GM21526 (cell line): Measurements from ENCODE around the gene GCHFR.

Experiments
- ATAC-seq: cut with Tn5 transposase; IDR thresholded peaks from one replicate; pipeline ENCODE4 v1.9.1; 2021; ENCODE audit warnings: moderate library complexity; ENCODE audit not compliant: unreplicated experiment, low FRiP score

Gene GCHFR

GRCh38 chr15:40754574-40754882 lies 9.3 kb upstream of the GCHFR start:
- peak; percentile 6 for ATAC-seq

DNA sequence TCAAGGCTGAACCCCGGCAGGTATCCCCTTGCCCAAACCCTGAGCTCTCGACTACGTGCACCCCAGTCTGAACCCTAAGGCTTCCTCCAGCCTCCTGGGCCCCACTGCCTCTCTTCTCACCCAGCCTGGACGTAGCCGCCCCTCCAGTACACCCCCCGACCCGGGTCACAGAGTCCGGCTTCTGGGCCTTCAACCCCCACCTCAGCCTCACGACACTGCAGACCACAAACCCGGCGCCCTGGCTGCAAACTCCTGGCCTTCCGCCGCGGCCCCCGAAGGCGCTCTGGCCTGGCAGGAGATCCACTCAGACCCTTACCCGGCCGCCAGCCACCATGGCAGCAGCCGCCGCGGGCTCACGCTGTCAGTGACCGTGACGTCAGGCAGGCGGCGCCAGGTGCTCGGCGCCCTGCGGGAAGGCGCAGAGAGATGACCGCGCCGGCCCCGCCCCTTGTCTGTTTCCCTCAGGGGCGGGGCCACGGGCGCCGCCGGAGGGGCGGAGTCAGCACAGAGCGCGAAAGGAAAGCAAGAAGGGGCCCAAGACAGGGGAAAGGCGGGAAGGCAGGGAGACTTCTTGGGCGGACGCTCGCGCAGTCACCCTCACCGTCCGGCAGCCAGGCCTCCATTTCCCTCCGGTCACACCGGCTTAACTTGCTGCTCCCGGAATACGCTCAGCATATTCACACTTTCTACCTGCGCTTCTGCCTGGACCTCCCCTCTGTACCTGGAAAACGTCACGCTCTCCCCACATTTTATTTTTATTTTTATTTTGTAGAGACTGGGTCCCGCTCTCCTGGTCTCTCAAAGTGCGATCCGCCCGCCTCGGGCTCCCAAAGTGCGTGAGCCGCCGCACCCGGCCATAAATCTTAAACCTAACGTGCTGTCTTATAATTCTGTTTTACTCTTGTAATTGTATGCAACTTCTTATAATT lies 8.7 kb upstream of the GCHFR start, which contains the start of gene RMDN3:
TSS of gene RMDN3 (minus strand) at position 372 of the 929 bp plus-strand sequence. CDS start 471 bp downstream, outside the sequence.
- ATAC-seq: peak; percentile 74

DNA sequence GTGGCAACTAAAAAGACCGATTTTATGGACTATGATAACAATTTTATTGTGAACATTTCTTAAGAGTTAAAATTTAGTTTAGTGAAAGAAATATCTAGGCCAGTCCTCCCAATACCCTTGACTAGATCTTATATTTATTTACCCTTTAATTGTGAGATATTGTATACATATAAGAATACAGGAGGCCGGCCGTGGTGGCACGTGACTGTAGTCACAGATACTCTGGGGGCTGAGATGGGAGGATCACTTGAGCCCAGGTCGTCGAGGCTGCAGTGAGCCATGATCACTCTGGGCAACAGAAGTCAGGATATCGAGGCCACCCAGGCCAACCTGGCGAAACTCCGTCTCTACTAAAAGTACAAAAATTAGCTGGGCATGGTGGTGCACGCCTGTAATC lies 8.1 kb upstream of the GCHFR start:
- no peak for ATAC-seq

GRCh38 chr15:40756938-40757337 lies 6.9 kb upstream of the GCHFR start:
- ATAC-seq: no peak

DNA sequence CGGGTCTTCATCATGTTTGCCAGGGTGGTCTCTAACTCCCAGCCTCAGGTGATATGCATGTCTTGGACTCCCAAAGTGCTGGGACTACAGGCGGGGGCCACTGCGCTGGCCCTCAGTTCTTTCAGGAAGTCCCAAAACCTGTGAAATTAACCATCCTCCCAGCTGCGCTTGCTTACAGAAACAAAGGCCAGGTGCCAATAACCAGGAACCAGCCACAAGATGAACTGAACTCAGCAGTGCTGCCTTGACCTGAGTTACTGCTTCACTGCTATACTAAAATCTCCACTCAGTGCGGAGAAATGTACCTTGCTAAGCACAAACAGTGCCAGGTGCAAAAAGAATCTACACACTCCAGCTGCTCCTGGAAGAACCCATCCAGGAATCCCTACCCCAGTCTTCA lies 3.9 kb upstream of the GCHFR start:
- ATAC-seq: no peak

GRCh38 chr15:40762919-40763800 lies 708 bp upstream of the GCHFR start:
- ATAC-seq: no peak

GRCh38 chr15:40764629-40765103 lies 798 bp downstream of the GCHFR start:
- ATAC-seq: no peak

- no peak for ATAC-seq
Measured at GRCh38 chr15:40766194-40766815, 2.4 kb downstream of the GCHFR start.

- no peak for ATAC-seq
Measured at GRCh38 chr15:40766906-40767837, 3.3 kb downstream of the GCHFR start.

DNA sequence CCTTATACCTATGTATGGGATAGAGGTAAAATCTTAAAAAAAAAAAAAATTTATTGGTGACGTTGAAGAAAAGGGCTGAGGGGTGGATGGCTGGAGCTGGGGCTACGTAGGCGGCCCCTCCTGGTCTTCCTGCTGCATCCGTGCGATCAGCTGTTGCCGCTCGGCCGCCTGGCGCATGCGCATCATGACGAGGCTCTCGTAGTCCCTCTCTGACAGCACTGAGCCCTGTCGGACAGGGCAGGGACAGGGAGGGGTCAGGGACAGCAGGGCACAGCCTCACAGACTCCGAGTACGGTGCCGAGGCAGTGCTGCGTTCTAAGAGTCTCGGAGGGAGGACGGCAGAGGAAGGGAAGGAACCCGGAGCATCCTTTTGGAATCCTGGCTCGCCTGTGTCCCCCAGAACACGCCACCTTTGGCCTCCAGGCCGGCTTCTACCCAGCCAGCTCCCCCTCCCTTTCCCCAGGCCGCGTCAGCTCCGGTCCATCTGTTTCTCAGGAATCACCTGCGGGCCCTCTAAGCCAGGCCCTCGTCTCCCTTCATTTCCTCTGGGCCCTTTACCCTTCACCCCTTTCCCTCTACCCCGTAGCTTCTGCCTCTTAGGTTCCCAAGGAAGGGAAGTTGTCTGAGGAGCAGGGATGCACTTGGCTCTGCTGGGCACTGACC lies 4.1 kb downstream of the GCHFR start:
- ATAC-seq: no peak

DNA sequence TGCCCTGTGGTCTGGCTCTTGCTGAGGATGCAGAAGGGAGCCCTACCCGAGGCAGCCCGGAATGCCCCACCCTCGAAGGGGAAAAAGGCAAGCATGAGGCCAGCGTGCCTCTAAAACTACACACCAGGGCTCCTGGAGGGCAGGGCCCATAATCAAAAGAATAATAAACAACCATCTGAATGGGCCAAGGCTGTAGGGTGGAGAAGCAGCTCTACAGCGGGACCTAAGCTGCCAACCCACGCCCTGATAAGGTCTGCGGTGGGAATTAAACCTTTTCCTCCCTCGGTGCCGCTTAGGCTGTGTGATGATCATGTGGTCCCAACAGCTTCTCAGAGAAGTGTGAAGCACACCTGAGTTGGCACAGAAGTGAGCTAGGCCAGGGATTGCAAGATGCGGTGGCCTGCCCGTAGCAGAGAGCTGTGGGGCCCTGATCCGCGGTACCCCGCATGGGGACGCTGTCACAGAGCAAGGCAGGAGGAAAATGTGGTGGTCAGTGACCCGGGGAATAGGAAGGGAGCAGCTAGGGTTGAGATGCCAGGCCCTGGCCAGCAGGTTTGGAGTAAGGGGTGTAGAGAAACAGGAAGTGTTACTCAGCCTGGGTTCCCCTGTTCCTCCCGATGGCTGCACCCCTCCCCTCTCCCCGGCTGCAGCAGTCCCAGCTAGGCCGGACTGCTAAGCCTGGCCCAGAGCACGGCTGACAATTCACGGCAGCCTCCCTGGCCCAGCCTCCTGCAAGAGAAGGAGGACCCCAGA lies 4.8 kb downstream of the GCHFR start:
- ATAC-seq: no peak

DNA sequence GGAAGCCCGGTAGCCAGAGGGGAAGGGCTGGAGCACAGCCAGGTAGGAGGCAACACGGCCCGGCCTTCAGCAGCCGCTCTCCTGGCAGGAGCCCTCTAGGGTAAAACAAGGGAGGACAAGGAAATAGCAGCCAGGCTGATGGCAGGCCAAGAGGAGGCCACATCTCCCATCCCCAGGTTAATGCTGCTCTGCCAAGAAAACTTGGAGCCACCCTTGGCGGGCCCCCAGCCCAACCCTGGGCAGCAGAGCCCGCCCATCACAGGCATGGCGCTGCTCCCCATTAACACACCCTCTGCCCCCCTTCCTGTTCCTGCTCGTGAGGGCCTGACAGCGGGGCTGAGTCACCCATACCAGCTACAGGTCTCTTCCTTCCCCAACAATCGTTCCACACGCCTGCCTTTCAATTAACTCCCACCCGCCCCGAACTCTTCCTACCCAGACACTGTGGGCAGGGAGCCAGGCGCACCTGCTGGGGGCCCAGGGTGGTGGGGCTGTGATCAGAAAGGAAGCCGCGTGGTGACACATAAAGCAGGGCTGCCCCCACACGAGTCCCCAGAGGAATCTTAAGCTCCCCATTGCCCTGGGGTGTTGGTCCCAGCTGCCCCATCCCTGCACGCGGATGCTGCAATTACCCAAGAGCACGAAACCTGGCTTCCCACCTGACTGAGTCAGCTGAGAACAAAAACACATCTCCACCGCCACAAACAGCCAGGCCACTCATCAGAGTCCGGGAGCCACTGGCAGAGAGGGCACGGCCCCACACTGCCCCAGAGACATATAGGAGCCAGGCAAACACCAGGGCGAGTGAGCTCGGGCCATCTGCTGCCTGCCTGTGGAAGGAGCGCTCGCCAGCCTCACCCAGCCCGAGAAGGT lies 5.6 kb downstream of the GCHFR start, which contains the start of gene C15orf62:
TSS of gene C15orf62 (plus strand) at position 707 of the 873 bp plus-strand sequence. CDS start 516 bp downstream, outside the sequence.
- ATAC-seq: no peak

DNA sequence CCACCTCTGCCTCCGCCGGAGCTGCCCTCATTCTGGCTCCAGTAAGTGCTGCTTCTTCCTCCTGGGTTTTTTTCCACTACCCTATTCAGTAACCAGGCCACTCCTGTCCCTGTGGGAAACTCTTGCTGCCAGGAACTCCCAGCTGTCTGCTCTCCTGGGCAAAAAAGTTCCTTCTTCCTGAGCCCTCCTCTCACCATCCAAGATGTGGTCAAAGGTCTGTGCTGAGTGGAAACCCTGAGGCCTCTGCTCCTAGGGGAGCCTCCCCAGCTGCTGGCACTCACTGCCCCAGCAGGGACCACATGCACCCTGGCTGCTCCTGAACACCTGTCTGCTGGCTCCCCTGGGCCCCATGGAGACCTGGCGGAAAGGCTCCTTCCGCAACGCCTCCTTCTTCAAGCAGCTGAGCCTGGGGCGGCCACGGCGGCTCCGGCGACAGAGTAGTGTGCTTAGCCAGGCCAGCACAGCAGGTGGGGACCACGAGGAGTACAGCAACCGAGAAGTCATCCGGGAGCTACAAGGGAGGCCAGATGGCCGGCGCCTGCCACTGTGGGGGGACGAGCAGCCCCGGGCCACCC lies 6.4 kb downstream of the GCHFR start:
- ATAC-seq: no peak

- no peak for ATAC-seq
Measured at GRCh38 chr15:40771242-40771641, 7.4 kb downstream of the GCHFR start.

DNA sequence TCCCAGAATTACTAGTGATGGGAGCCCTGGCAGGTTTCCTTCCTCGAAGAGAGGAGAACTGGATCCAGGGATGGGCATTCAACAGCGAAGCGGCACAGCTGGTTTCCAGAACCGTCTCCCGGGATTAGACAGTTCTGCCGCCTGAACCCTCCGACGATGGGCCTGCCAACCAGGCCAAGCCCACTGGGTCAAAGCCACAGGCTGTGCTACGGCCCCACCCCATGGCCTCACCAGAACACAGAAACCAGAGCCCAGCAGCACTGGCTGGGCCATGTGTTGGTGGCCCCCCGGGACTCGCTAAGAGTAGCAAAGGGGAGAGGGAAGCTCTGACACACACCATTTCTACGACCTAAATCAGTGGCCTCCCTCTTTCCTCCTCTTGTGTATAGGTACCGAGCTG lies 8.1 kb downstream of the GCHFR start:
- no peak for ATAC-seq

GRCh38 chr15:40773496-40773895 lies 9.6 kb downstream of the GCHFR start:
- no peak for ATAC-seq

DNA sequence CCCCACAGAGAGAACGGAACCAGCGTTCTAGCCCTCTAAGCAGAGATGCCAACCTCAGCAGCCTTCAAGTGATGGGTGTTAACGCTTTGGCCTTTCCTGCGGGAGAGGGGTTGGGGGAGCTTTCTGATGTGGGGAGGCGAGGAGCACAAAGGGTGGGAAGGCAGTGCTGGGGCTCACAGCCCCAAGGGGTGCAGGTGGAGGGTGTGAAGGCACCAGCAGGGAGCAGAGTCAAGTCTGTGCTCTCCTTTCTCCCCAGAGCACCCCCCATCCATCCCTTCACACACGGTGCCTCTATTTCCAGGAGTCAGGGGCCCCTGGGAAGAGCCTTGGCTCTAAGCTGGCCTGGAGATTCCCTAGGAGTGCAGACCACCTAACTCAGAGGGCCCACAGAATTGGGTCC lies 10.0 kb downstream of the GCHFR start:
- ATAC-seq: no peak
